GM23338 (cell line): Measurements from ENCODE around the gene RIOK3.

ENCODE experiments used
- ZNF114 ChIP-seq: fragments of 250-450 bp; sonication (Bioruptor Pico); IDR thresholded peaks from 2 replicates; pipeline ENCODE4 v1.5.0; 2020; ENCODE audit warnings: mild to moderate bottlenecking, moderate library complexity
- TF ChIP-seq, protein P1 (sequence below): IDR thresholded peaks from one replicate; pipeline ENCODE4 v1.6.1; 2018; ENCODE audit warnings: antibody characterized with exemption; ENCODE audit not compliant: unreplicated experiment
- TF ChIP-seq, protein P2 (sequence below), 2 experiments: fragments of 200-600 bp in 1 of 2; sonication (generic) in 1 of 2; conservative IDR thresholded peaks; 2 replicates each; pipeline versions ENCODE4 v1.5.1 to v1.6.1; 2016 to 2017; ENCODE audit warnings: antibody characterized with exemption in 2 of 2, low read depth in 2 of 2, mild to moderate bottlenecking in 2 of 2, moderate library complexity in 1 of 2

DNA sequence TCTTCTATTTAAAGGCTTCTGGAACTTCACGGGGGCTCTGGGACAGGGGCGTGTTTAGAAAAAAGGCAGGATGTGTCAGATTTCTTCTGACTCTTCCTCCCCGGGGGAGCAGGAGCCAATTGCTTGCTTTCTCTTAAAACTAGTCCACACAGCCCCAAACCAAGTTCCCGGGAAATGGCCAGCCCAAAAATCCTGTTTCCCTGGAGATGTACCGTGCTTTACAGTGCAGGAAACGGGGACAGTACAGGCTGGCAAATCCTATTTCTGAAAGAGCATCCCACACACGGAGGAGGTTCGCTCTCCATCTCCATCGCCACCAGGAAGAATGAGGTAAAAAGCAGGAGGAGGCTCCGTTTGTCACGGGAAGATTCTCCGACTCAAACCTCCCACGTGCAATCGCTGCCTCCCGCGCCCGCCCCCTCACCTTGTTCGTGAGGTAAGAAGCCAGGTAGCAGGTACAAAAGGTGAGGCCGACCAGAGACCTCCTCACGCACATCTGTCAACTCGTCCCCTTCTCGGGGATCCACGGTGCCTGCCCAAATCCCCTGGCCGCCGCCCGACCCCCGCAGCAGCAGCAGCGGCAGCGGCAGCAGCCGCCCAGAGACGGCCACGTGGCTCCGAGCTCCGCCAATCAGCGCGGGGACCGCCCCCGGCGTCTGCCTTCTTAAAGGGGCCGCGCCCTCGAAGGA is 15.6 kb upstream of the RIOK3 start:
- no peak for TF ChIP-seq ZNF114 (CRISPR knock-in tag)
- TF ChIP-seq, protein P1, sequence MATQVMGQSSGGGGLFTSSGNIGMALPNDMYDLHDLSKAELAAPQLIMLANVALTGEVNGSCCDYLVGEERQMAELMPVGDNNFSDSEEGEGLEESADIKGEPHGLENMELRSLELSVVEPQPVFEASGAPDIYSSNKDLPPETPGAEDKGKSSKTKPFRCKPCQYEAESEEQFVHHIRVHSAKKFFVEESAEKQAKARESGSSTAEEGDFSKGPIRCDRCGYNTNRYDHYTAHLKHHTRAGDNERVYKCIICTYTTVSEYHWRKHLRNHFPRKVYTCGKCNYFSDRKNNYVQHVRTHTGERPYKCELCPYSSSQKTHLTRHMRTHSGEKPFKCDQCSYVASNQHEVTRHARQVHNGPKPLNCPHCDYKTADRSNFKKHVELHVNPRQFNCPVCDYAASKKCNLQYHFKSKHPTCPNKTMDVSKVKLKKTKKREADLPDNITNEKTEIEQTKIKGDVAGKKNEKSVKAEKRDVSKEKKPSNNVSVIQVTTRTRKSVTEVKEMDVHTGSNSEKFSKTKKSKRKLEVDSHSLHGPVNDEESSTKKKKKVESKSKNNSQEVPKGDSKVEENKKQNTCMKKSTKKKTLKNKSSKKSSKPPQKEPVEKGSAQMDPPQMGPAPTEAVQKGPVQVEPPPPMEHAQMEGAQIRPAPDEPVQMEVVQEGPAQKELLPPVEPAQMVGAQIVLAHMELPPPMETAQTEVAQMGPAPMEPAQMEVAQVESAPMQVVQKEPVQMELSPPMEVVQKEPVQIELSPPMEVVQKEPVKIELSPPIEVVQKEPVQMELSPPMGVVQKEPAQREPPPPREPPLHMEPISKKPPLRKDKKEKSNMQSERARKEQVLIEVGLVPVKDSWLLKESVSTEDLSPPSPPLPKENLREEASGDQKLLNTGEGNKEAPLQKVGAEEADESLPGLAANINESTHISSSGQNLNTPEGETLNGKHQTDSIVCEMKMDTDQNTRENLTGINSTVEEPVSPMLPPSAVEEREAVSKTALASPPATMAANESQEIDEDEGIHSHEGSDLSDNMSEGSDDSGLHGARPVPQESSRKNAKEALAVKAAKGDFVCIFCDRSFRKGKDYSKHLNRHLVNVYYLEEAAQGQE: no peak
- TF ChIP-seq, protein P2, sequence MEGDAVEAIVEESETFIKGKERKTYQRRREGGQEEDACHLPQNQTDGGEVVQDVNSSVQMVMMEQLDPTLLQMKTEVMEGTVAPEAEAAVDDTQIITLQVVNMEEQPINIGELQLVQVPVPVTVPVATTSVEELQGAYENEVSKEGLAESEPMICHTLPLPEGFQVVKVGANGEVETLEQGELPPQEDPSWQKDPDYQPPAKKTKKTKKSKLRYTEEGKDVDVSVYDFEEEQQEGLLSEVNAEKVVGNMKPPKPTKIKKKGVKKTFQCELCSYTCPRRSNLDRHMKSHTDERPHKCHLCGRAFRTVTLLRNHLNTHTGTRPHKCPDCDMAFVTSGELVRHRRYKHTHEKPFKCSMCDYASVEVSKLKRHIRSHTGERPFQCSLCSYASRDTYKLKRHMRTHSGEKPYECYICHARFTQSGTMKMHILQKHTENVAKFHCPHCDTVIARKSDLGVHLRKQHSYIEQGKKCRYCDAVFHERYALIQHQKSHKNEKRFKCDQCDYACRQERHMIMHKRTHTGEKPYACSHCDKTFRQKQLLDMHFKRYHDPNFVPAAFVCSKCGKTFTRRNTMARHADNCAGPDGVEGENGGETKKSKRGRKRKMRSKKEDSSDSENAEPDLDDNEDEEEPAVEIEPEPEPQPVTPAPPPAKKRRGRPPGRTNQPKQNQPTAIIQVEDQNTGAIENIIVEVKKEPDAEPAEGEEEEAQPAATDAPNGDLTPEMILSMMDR (conservative IDR thresholded peaks at IDR 0.05; ENCODE audit: low read depth in 2 of 2): no peak
